H1 (cell line): Measurements from ENCODE around the gene CRYBG1. TPM values are rescaled to one million over a fixed set of nuclear protein-coding genes. Genes with fewer than 3 reads are reported as not detected.

Experiments
- CTCF ChIA-PET: fragments of 300-600 bp; sonication (Branson Sonifier 250); formaldehyde crosslinking; loops from one replicate; lab custom pipeline; 2021; ENCODE audit not compliant: partially characterized antibody; lab: Charles Lee
- POLR2A ChIA-PET: fragments of 300-600 bp; sonication (Branson Sonifier 250); formaldehyde crosslinking; loops from one replicate; lab custom pipeline; 2021; ENCODE audit warnings: inconsistent platforms; ENCODE audit not compliant: partially characterized antibody; lab: Charles Lee
- DNase-seq, 2 experiments: peaks; one replicate each; pipeline versions ENCODE4 v3.0.0 to v3.0.0-alpha.2; 2010 to 2022; ENCODE audit warnings: low spot score in 2 of 2, low read depth in 1 of 2, mixed read lengths in 1 of 2
- FAIRE-seq: peaks from 2 replicates; lab custom pipeline; 2011; peaks lifted over from hg19 to GRCh38; lab: Jason Lieb, UNC
- H2AFZ ChIP-seq: 2 replicates; pipeline ENCODE4 v1.8.1; 2012; ENCODE audit warnings: low read length, inconsistent platforms
- H2AK5ac ChIP-seq: 2 replicates; pipeline ENCODE4 v1.6.1; 2013; ENCODE audit warnings: low read depth, low read length
- H2BK120ac ChIP-seq: replicated peaks from 2 replicates; pipeline ENCODE3; 2013; ENCODE audit warnings: low read depth, low read length, inconsistent platforms
- H2BK12ac ChIP-seq: 2 replicates; pipeline ENCODE4 v1.6.1; 2013; ENCODE audit warnings: low read depth, low read length
- H2BK15ac ChIP-seq: 2 replicates; pipeline ENCODE4 v1.6.1; 2013; ENCODE audit warnings: low read length
- H2BK20ac ChIP-seq: 2 replicates; pipeline ENCODE4 v1.6.1; 2013; ENCODE audit warnings: low read length
- H2BK5ac ChIP-seq: 2 replicates; pipeline ENCODE4 v1.6.1; 2013; ENCODE audit warnings: low read depth, low read length
- H3K14ac ChIP-seq: 2 replicates; pipeline ENCODE4 v1.6.1; 2013; ENCODE audit warnings: inconsistent platforms; ENCODE audit not compliant: insufficient read length
- H3K18ac ChIP-seq: 2 replicates; pipeline ENCODE4 v1.6.1; 2013; ENCODE audit warnings: low read length; ENCODE audit errors: extremely low read depth
- H3K23ac ChIP-seq: 2 replicates; pipeline ENCODE4 v1.6.1; 2013; ENCODE audit warnings: inconsistent platforms; ENCODE audit not compliant: insufficient read length
- H3K23me2 ChIP-seq: 2 replicates; pipeline ENCODE4 v1.6.1; 2013; ENCODE audit warnings: low read depth, low read length
- H3K27ac ChIP-seq: 2 replicates; pipeline ENCODE4 v1.6.1; 2011; ENCODE audit warnings: low read depth, low read length, inconsistent platforms
- H3K27me3 ChIP-seq, 4 experiments: replicated peaks in 1 of 4; 1 replicate in 1 of 4; 2 replicates in 3 of 4; pipeline versions ENCODE4 v1.6.1 to v1.8.1; 2011 to 2013; ENCODE audit warnings: low read length in 3 of 4, mild to moderate bottlenecking in 3 of 4, inconsistent platforms in 2 of 4, mixed read lengths in 2 of 4, moderate library complexity in 1 of 4; ENCODE audit not compliant: control insufficient read depth in 3 of 4, insufficient read depth in 3 of 4; ENCODE audit errors: extremely low read depth in 1 of 4
- H3K36me3 ChIP-seq, 4 experiments: 2 replicates each; pipeline versions ENCODE4 v1.6.1 to v1.8.1; 2011 to 2013; ENCODE audit warnings: mild to moderate bottlenecking in 4 of 4, low read length in 3 of 4, moderate library complexity in 2 of 4, control low read depth in 1 of 4, inconsistent platforms in 1 of 4; ENCODE audit not compliant: insufficient read depth in 4 of 4, control insufficient read depth in 2 of 4
- H3K4ac ChIP-seq: replicated peaks from 2 replicates; pipeline ENCODE3; 2013; ENCODE audit warnings: low read length, low read depth, mixed read lengths, inconsistent platforms; ENCODE audit not compliant: insufficient read length
- H3K4me1 ChIP-seq, 4 experiments: replicated peaks in 1 of 4; 1 replicate in 1 of 4; 2 replicates in 3 of 4; pipeline versions ENCODE4 v1.6.1 to v1.8.1; 2011 to 2013; ENCODE audit warnings: low read length in 3 of 4, inconsistent platforms in 2 of 4, mixed read lengths in 1 of 4; ENCODE audit not compliant: insufficient read depth in 4 of 4, control insufficient read depth in 3 of 4
- H3K4me2 ChIP-seq, 2 experiments: 2 replicates each; pipeline versions ENCODE4 v1.6.1 to v1.8.1; 2011 to 2013; ENCODE audit warnings: low read depth in 2 of 2, low read length in 2 of 2, control low read depth in 1 of 2, inconsistent platforms in 1 of 2, mild to moderate bottlenecking in 1 of 2; ENCODE audit not compliant: insufficient read depth in 1 of 2
- H3K4me3 ChIP-seq, 4 experiments: fragments of 200-600, 300-600 bp in 1 of 4; sonication (generic), shearing (Covaris generic), sonication (Bioruptor Twin) in 1 of 4; 2 replicates each; pipeline versions ENCODE4 v1.5.1 to v1.8.1; 2011 to 2016; ENCODE audit warnings: low read length in 4 of 4, low read depth in 3 of 4, control low read depth in 2 of 4, inconsistent platforms in 2 of 4, mild to moderate bottlenecking in 2 of 4, mixed read lengths in 1 of 4, moderate library complexity in 1 of 4; ENCODE audit not compliant: insufficient read depth in 2 of 4; ENCODE audit errors: extremely low read depth in 1 of 4
- H3K56ac ChIP-seq: replicated peaks from 2 replicates; pipeline ENCODE3; 2013; ENCODE audit warnings: low read depth, mild to moderate bottlenecking, mixed read lengths, low read length, inconsistent platforms; ENCODE audit not compliant: insufficient read length
- H3K79me1 ChIP-seq: 2 replicates; pipeline ENCODE4 v1.6.1; 2013; ENCODE audit warnings: low read depth, low read length, control low read depth
- H3K79me2 ChIP-seq, 2 experiments: 2 replicates each; pipeline versions ENCODE4 v1.6.1 to v1.8.1; 2012 to 2013; ENCODE audit warnings: low read length in 2 of 2, mild to moderate bottlenecking in 2 of 2, inconsistent platforms in 1 of 2; ENCODE audit not compliant: insufficient read depth in 2 of 2, control insufficient read depth in 1 of 2
- H3K9ac ChIP-seq, 4 experiments: replicated peaks in 1 of 4; 1 replicate in 1 of 4; 2 replicates in 3 of 4; pipeline versions ENCODE4 v1.6.1 to v1.8.1; 2011 to 2013; ENCODE audit warnings: low read depth in 3 of 4, low read length in 3 of 4, control low read depth in 2 of 4, mild to moderate bottlenecking in 2 of 4, moderate library complexity in 2 of 4, inconsistent platforms in 1 of 4; ENCODE audit errors: extremely low read depth in 1 of 4
- H3K9me3 ChIP-seq, 2 experiments: 2 replicates each; pipeline versions ENCODE4 v1.6.1 to v1.8.1; 2012 to 2013; ENCODE audit warnings: mild to moderate bottlenecking in 2 of 2, moderate library complexity in 2 of 2, control low read depth in 1 of 2, inconsistent platforms in 1 of 2, low read depth in 1 of 2, low read length in 1 of 2, mixed read lengths in 1 of 2; ENCODE audit not compliant: insufficient read depth in 2 of 2
- H4K20me1 ChIP-seq, 2 experiments: replicated peaks in 1 of 2; 2 replicates each; pipeline versions ENCODE3 to v1.8.1; 2011 to 2013; ENCODE audit warnings: inconsistent platforms in 2 of 2, low read length in 2 of 2, mild to moderate bottlenecking in 1 of 2; ENCODE audit not compliant: insufficient read depth in 2 of 2, control insufficient read depth in 1 of 2
- H4K5ac ChIP-seq: 2 replicates; pipeline ENCODE4 v1.6.1; 2013; ENCODE audit warnings: low read length, low read depth, mixed read lengths, inconsistent platforms; ENCODE audit not compliant: insufficient read length
- H4K8ac ChIP-seq: 2 replicates; pipeline ENCODE4 v1.8.0; 2013; ENCODE audit warnings: mild to moderate bottlenecking, moderate library complexity, low read length, inconsistent platforms; ENCODE audit not compliant: insufficient read depth; ENCODE audit errors: extremely low read depth
- H4K91ac ChIP-seq: replicated peaks from 2 replicates; pipeline ENCODE3; 2013; ENCODE audit warnings: low read length, mixed read lengths, inconsistent platforms; ENCODE audit not compliant: insufficient read length
- JUN ChIP-seq: IDR thresholded peaks from 2 replicates; pipeline ENCODE4 v1.6.1; 2011; ENCODE audit warnings: low read depth, mild to moderate bottlenecking, improper control_type of control experiment, low read length
- POLR2A ChIP-seq, 2 experiments: IDR thresholded peaks; 1 replicate in 1 of 2; 2 replicates in 1 of 2; pipeline ENCODE4 v1.6.1; 2011; ENCODE audit warnings: low read depth in 2 of 2, low read length in 2 of 2, mild to moderate bottlenecking in 2 of 2; ENCODE audit errors: control extremely low read depth in 1 of 2
- SIRT6 ChIP-seq: IDR thresholded peaks from one replicate; pipeline ENCODE4 v1.7.1; 2012; ENCODE audit warnings: low read length, inconsistent platforms
- WGBS, 2 experiments: shearing (Covaris generic) in 1 of 2; methylation state at CpG; one replicate each; pipeline versions ENCODE4 v1.1.6 to v1.1.7; 2013 to 2015; ENCODE audit warnings: low lambda C conversion rate in 2 of 2, mixed read lengths in 2 of 2, inconsistent platforms in 1 of 2, low coverage in 1 of 2, missing lambda C conversion rate in 1 of 2; ENCODE audit not compliant: insufficient replicate concordance in 2 of 2, insufficient coverage in 1 of 2, insufficient read length in 1 of 2; ENCODE audit errors: extremely low coverage in 1 of 2, missing lambda C conversion rate in 1 of 2; 5-methylcytosine and 5-hydroxymethylcytosine counted together
- polyA plus RNA-seq, 7 experiments: library from polyadenylated mRNA; depleted of rRNA in 3 of 7; stranded (reverse) in 5 of 7; unstranded in 2 of 7; fragments of >200 nt in 5 of 7; fragments of 200-250 nt in 2 of 7; gene quantifications; 1 replicate in 5 of 7; 2 replicates in 1 of 7; 4 replicates in 1 of 7; pipeline versions ENCODE4 v1.2.1 to v1.2.3, GENCODE V29; 2011 to 2013; ENCODE audit warnings: missing spikeins in 2 of 7, mixed read lengths in 2 of 7
- total RNA-seq: library from RNA; stranded (reverse); fragmentation: NEBNext Ultra II Directional; extraction: Animal tissue kit (Norgen Biotek cat#: 25700); gene quantifications from 2 replicates; pipeline ENCODE4 v1.2.1, GENCODE V29; 2021
- TF ChIP-seq, protein P1 (sequence below): IDR thresholded peaks from 2 replicates; pipeline ENCODE4 v1.6.1; 2012; ENCODE audit warnings: low read length, inconsistent platforms
- TF ChIP-seq, protein P2 (sequence below), 3 experiments: IDR thresholded peaks; 1 replicate in 2 of 3; 2 replicates in 1 of 3; pipeline versions ENCODE4 v1.5.1 to v1.6.1; 2011; ENCODE audit warnings: low read length in 3 of 3, mild to moderate bottlenecking in 3 of 3, inconsistent platforms in 2 of 3, low read depth in 1 of 3, moderate library complexity in 1 of 3; ENCODE audit not compliant: insufficient read depth in 1 of 3; ENCODE audit errors: control extremely low read depth in 1 of 3

CRYBG1 gene
- total and polyA plus RNA-seq, 2 of the 8 experiments (the other 6 are each of a cell fraction or from before 2014, with no cell fraction given), result 2.2 to 11.6 TPM

GRCh38 chr6:106611030-106611429 lies 250.5 kb downstream of the CRYBG1 start:
- H3K79me1 ChIP-seq, result no peaks in the 10 kb centered on the region
- H3K4me3 ChIP-seq, result no peak overlapping the region
- H3K79me2 ChIP-seq, result no peaks in the 10 kb centered on the region
- H3K14ac ChIP-seq, result no peak overlapping the region
- peaks cover 0 to 9% (median 0%) of the 10 kb centered on the region in 4 experiments; a peak in 2 of 8 replicates for H3K36me3 ChIP-seq
- no peak overlapping the region for H2BK120ac ChIP-seq
- TF ChIP-seq JUN, result no peak
- no peak for TF ChIP-seq SIRT6
- TF ChIP-seq, protein P1, sequence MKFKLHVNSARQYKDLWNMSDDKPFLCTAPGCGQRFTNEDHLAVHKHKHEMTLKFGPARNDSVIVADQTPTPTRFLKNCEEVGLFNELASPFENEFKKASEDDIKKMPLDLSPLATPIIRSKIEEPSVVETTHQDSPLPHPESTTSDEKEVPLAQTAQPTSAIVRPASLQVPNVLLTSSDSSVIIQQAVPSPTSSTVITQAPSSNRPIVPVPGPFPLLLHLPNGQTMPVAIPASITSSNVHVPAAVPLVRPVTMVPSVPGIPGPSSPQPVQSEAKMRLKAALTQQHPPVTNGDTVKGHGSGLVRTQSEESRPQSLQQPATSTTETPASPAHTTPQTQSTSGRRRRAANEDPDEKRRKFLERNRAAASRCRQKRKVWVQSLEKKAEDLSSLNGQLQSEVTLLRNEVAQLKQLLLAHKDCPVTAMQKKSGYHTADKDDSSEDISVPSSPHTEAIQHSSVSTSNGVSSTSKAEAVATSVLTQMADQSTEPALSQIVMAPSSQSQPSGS, result no peak
- TF ChIP-seq, protein P2, sequence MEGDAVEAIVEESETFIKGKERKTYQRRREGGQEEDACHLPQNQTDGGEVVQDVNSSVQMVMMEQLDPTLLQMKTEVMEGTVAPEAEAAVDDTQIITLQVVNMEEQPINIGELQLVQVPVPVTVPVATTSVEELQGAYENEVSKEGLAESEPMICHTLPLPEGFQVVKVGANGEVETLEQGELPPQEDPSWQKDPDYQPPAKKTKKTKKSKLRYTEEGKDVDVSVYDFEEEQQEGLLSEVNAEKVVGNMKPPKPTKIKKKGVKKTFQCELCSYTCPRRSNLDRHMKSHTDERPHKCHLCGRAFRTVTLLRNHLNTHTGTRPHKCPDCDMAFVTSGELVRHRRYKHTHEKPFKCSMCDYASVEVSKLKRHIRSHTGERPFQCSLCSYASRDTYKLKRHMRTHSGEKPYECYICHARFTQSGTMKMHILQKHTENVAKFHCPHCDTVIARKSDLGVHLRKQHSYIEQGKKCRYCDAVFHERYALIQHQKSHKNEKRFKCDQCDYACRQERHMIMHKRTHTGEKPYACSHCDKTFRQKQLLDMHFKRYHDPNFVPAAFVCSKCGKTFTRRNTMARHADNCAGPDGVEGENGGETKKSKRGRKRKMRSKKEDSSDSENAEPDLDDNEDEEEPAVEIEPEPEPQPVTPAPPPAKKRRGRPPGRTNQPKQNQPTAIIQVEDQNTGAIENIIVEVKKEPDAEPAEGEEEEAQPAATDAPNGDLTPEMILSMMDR (IDR thresholded peaks at IDR 0.05; ENCODE audit: control extremely low read depth in 1 of 3, insufficient read depth in 1 of 3, low read depth in 1 of 3, low read length in 3 of 3), result no peak
- no peak for TF ChIP-seq POLR2A (IDR thresholded peaks at IDR 0.05; ENCODE audit: control extremely low read depth in 1 of 2, low read depth in 2 of 2, low read length in 2 of 2)
- H4K91ac ChIP-seq, result no peak overlapping the region
- H4K5ac ChIP-seq, result no peak overlapping the region
- H2AFZ ChIP-seq, result no peak overlapping the region
- no peak overlapping the region for H2BK15ac ChIP-seq
- no peak overlapping the region for H2BK5ac ChIP-seq
- no peak overlapping the region for H4K8ac ChIP-seq
- H3K23me2 ChIP-seq, result no peaks in the 10 kb centered on the region
- H4K20me1 ChIP-seq, result no peaks in the 10 kb centered on the region
- ChIA-PET CTCF (interaction anchor here (0.8 to 5.1 kb wide), 6 partner anchors 8 to 386 kb away, joined by 3 to 52 read pairs (median 10); no protein-coding TSS in a partner anchor), POLR2A (interaction anchor here (0.6 to 1.2 kb wide), 2 partner anchors 15 to 102 kb away, joined by 3 read pairs; no protein-coding TSS in a partner anchor)
- peaks cover 0 to 2% of the 10 kb centered on the region in 2 experiments; a peak in 1 of 4 replicates for H3K9me3 ChIP-seq
- no peak overlapping the region; the same call in 1 of the 2 replicates for H3K18ac ChIP-seq
- no peak overlapping the region for H3K23ac ChIP-seq
- peaks cover 9 to 18% (median 11%) of the 10 kb centered on the region in 4 experiments; a peak in 6 of 7 replicates for H3K4me1 ChIP-seq
- WGBS, 2 experiments, result 90% methylated on average over 2 of the region's 2 CpGs; no CpG with 5 or more reads in 1 of the 2 experiments
- no peaks in the 10 kb centered on the region for H3K27me3 ChIP-seq
- H3K4me2 ChIP-seq, result no peak overlapping the region
- H3K9ac ChIP-seq, result no peak overlapping the region
- no peak for FAIRE-seq
- H3K56ac ChIP-seq, result no peak overlapping the region
- H2BK12ac ChIP-seq, result no peak overlapping the region
- no peak overlapping the region for H2BK20ac ChIP-seq
- no peak for DNase-seq
- no peak overlapping the region for H3K4ac ChIP-seq
- H2AK5ac ChIP-seq, result no peak overlapping the region
- H3K27ac ChIP-seq, result no peak overlapping the region
